ENCODE data around the gene KCNK5.

GRCh38 chr6:39203436-39204159 lies 25.7 kb downstream of the KCNK5 start:
- TF ChIP-seq, protein P1, sequence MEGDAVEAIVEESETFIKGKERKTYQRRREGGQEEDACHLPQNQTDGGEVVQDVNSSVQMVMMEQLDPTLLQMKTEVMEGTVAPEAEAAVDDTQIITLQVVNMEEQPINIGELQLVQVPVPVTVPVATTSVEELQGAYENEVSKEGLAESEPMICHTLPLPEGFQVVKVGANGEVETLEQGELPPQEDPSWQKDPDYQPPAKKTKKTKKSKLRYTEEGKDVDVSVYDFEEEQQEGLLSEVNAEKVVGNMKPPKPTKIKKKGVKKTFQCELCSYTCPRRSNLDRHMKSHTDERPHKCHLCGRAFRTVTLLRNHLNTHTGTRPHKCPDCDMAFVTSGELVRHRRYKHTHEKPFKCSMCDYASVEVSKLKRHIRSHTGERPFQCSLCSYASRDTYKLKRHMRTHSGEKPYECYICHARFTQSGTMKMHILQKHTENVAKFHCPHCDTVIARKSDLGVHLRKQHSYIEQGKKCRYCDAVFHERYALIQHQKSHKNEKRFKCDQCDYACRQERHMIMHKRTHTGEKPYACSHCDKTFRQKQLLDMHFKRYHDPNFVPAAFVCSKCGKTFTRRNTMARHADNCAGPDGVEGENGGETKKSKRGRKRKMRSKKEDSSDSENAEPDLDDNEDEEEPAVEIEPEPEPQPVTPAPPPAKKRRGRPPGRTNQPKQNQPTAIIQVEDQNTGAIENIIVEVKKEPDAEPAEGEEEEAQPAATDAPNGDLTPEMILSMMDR (IDR thresholded peaks at IDR 0.05), result no peak
- no peak for TF ChIP-seq EZH2 (IDR thresholded peaks at IDR 0.05; ENCODE audit: borderline replicate concordance, insufficient read depth, low read depth, low read length, poor library complexity, severe bottlenecking)
